Tibial nerve (tissue), 3 donors: ENCODE measurements around the gene DBH.

Experiments used
- POLR2A ChIP-seq, 2 donors: fragments of 450-650 bp; IDR thresholded peaks; one replicate each; pipeline ENCODE4 v1.6.1; 2017; ENCODE audit warnings: antibody characterized with exemption in 2 of 2, mild to moderate bottlenecking in 2 of 2, moderate library complexity in 2 of 2
- TF ChIP-seq, protein P1 (sequence below), 5 experiments: fragments of 200-600 bp in 3 of 5; fragments of 450-650 bp in 2 of 5; sonication (generic) in 3 of 5; IDR thresholded peaks; one replicate each; pipeline ENCODE4 v1.5.1; 2016 to 2019; ENCODE audit warnings: antibody characterized with exemption in 5 of 5, mild to moderate bottlenecking in 3 of 5, moderate library complexity in 2 of 5

DNA sequence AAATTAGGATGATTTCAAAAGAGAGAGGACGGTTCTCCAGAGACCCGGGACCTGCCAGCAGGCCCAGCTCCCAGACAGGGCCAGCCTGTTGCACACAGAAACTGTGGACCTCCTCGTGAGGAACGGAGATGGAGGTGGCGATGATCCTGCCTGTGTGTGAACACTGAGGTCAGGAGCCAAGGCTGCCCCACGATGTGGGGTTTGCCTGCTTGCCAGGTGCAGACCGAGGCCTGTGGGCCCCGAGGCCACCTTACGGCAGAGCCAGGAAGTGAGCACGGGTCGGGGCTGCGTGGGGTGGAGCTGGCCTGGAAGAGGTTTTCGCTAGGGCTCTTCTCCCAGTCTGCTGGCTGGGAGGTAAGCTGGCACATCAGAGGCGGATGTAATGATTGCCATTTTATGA, 31.3 kb upstream of the DBH start:
- TF ChIP-seq, protein P1, sequence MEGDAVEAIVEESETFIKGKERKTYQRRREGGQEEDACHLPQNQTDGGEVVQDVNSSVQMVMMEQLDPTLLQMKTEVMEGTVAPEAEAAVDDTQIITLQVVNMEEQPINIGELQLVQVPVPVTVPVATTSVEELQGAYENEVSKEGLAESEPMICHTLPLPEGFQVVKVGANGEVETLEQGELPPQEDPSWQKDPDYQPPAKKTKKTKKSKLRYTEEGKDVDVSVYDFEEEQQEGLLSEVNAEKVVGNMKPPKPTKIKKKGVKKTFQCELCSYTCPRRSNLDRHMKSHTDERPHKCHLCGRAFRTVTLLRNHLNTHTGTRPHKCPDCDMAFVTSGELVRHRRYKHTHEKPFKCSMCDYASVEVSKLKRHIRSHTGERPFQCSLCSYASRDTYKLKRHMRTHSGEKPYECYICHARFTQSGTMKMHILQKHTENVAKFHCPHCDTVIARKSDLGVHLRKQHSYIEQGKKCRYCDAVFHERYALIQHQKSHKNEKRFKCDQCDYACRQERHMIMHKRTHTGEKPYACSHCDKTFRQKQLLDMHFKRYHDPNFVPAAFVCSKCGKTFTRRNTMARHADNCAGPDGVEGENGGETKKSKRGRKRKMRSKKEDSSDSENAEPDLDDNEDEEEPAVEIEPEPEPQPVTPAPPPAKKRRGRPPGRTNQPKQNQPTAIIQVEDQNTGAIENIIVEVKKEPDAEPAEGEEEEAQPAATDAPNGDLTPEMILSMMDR (IDR thresholded peaks at IDR 0.05): no peak
- no peak for TF ChIP-seq POLR2A (IDR thresholded peaks at IDR 0.05)
